ENCODE measurements around the gene GPR31. TPM values are rescaled to one million over a fixed set of nuclear protein-coding genes. Genes with fewer than 3 reads are reported as not detected.

GPR31 gene
- total and polyA plus RNA-seq, 2 of the 4 experiments (the other 2 are of a cell fraction), result not detected

DNA sequence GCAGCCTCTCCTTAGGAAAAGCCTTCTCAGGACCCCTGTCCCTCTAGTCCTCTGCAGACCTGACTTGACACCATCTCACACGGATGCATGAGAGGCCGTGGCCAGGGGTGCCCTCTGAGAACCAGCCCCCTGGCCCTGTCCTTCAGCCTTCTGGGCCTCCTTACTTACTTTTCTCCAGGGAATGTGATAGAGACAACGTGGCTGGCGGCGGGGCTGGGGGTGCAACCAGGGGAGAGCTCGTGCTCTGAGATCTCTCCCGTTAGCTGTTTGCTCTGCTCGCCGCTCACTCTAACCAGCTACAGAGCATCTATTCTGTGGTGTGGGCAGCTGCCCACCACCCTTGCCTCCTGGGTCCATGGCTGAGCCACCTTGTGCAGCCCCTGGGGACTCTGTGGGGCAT, 14.7 kb downstream of the GPR31 start:
- Histone ChIP-seq H2BK20ac (ENCODE audit: low read depth, low read length) (no peak overlapping the region), H2AK5ac (ENCODE audit: low read depth, low read length) (no peak overlapping the region), H3K4ac (ENCODE audit: low read depth, low read length) (no peak overlapping the region), H4K91ac (ENCODE audit: insufficient read depth, low read depth, low read length) (no peak overlapping the region), H3K56ac (ENCODE audit: extremely low read depth, insufficient read depth, low read length) (no peak overlapping the region), H3K4me2 (ENCODE audit: low read depth, low read length) (no peak overlapping the region), H3K27me3 (ENCODE audit: control insufficient read depth, insufficient read depth, low read length) (no peaks in the 10 kb centered on the region), H2AFZ (replicated peaks; ENCODE audit: low read length, poor library complexity) (no peak overlapping the region), H3K9ac (ENCODE audit: low read depth, low read length) (no peak overlapping the region), H3K36me3 (ENCODE audit: control insufficient read depth, insufficient read depth, low read length) (no peaks in the 10 kb centered on the region), H2BK15ac (ENCODE audit: low read depth, low read length) (no peak overlapping the region), H3K14ac (replicated peaks; ENCODE audit: low read depth, low read length) (no peak overlapping the region), H3K9me1 (ENCODE audit: insufficient read depth, low read length) (no peaks in the 10 kb centered on the region), H3K18ac (ENCODE audit: low read depth, low read length) (no peak overlapping the region), H3K23ac (ENCODE audit: low read depth, low read length) (no peak overlapping the region), H2AK9ac (replicated peaks; ENCODE audit: low read depth, low read length, poor library complexity) (no peak overlapping the region), H4K20me1 (ENCODE audit: insufficient read depth, low read length) (no peaks in the 10 kb centered on the region), H2BK5ac (ENCODE audit: low read depth, low read length, poor library complexity, severe bottlenecking) (no peak overlapping the region), H3K4me3 (ENCODE audit: insufficient read depth, low read depth, low read length) (no peak overlapping the region), H4K8ac (ENCODE audit: low read depth in 2 of 2, low read length in 2 of 2) (no peak overlapping the region), H2BK120ac (ENCODE audit: low read depth, low read length) (no peak overlapping the region), H3K9me3 (ENCODE audit: control insufficient read depth, insufficient read depth, low read length) (peaks cover 16% of the 10 kb centered on the region), H3K4me1 (ENCODE audit: control insufficient read depth, insufficient read depth, low read length) (no peaks in the 10 kb centered on the region), H3K79me1 (ENCODE audit: low read depth in 1 of 2, low read length in 2 of 2) (no peaks in the 10 kb centered on the region), H4K5ac (ENCODE audit: low read depth, low read length) (no peak overlapping the region), H3K27ac (ENCODE audit: insufficient read depth, low read length) (no peak overlapping the region)
- DNase-seq (no peak), ATAC-seq (ENCODE audit: low read depth) (no peak)
- in situ Hi-C loops (cut with MboI; ENCODE audit: low sequenced_read_pairs), result no loop called here
- intact Hi-C loops (cut with micrococcal nuclease), result loop anchor here (5.0 kb wide), 1 partner anchor 356 kb away; no protein-coding TSS in a partner anchor
- dilution Hi-C loops (cut with HindIII; ENCODE audit: low sequenced_read_pairs, unreplicated experiment), result no loop called here
- ChIA-PET POLR2A (ENCODE audit: unreplicated experiment) (no interaction called here), CTCF (no interaction called here)
- no CpG with 5 or more reads among the region's 9 CpGs for WGBS, 2 experiments (ENCODE audit: extremely low coverage in 2 of 2, insufficient read length in 1 of 2)
- no peak for TF ChIP-seq RAD21 (IDR thresholded peaks at IDR 0.05; ENCODE audit: low read length)
- TF ChIP-seq, protein P1, sequence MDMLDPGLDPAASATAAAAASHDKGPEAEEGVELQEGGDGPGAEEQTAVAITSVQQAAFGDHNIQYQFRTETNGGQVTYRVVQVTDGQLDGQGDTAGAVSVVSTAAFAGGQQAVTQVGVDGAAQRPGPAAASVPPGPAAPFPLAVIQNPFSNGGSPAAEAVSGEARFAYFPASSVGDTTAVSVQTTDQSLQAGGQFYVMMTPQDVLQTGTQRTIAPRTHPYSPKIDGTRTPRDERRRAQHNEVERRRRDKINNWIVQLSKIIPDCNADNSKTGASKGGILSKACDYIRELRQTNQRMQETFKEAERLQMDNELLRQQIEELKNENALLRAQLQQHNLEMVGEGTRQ (IDR thresholded peaks at IDR 0.05; ENCODE audit: low read depth, low read length), result no peak
- no peak for TF ChIP-seq MAFK (IDR thresholded peaks at IDR 0.05; ENCODE audit: low read depth, low read length)
- TF ChIP-seq POLR2A (IDR thresholded peaks at IDR 0.05; ENCODE audit: low read depth, low read length), result no peak
- BruUV-seq (replicated peaks), result no TSS peak
